RWPE2 (cell line): ENCODE results near the gene ANKLE2.

Experiments
- ATAC-seq: fragments of 200-7000 bp; cut with Tn5 transposase; 3 replicates; pipeline ENCODE4 v1.9.1; 2021; ENCODE audit warnings: low read depth
- DNase-seq: peaks from one replicate; pipeline ENCODE4 v3.0.0-alpha.2; 2020; ENCODE audit warnings: low spot score
- H3K27ac ChIP-seq: fragments of 450-650 bp; 2 replicates; pipeline ENCODE4 v1.5.1; 2017; ENCODE audit warnings: mild to moderate bottlenecking; ENCODE audit not compliant: poor library complexity, severe bottlenecking
- H3K27me3 ChIP-seq: fragments of 250-450 bp; sonication (Bioruptor Pico); 2 replicates; pipeline ENCODE4 v1.5.1; 2021; ENCODE audit warnings: mild to moderate bottlenecking, moderate library complexity; ENCODE audit not compliant: insufficient read depth, poor library complexity, severe bottlenecking
- H3K36me3 ChIP-seq: fragments of 250-450 bp; sonication (Bioruptor Pico); 2 replicates; pipeline ENCODE4 v1.5.1; 2020; ENCODE audit warnings: low read depth, mild to moderate bottlenecking, moderate library complexity
- H3K4me1 ChIP-seq: fragments of 250-450 bp; sonication (Bioruptor Pico); 2 replicates; pipeline ENCODE4 v1.5.1; 2021; ENCODE audit warnings: mild to moderate bottlenecking, moderate library complexity; ENCODE audit not compliant: insufficient read depth, poor library complexity, severe bottlenecking
- H3K4me3 ChIP-seq: fragments of 250-450 bp; sonication (Bioruptor Pico); 2 replicates; pipeline ENCODE4 v1.5.1; 2021; ENCODE audit warnings: mild to moderate bottlenecking, moderate library complexity; ENCODE audit not compliant: severe bottlenecking
- H3K9me3 ChIP-seq: fragments of 250-450 bp; sonication (Bioruptor Pico); 2 replicates; pipeline ENCODE4 v1.5.1; 2021; ENCODE audit warnings: mild to moderate bottlenecking, moderate library complexity; ENCODE audit not compliant: severe bottlenecking
- CTCF ChIP-seq: fragments of 450-650 bp; IDR thresholded peaks from one replicate; pipeline ENCODE4 v1.5.1; 2017; ENCODE audit warnings: mild to moderate bottlenecking, moderate library complexity; ENCODE audit not compliant: poor library complexity, severe bottlenecking

ANKLE2 gene

DNA sequence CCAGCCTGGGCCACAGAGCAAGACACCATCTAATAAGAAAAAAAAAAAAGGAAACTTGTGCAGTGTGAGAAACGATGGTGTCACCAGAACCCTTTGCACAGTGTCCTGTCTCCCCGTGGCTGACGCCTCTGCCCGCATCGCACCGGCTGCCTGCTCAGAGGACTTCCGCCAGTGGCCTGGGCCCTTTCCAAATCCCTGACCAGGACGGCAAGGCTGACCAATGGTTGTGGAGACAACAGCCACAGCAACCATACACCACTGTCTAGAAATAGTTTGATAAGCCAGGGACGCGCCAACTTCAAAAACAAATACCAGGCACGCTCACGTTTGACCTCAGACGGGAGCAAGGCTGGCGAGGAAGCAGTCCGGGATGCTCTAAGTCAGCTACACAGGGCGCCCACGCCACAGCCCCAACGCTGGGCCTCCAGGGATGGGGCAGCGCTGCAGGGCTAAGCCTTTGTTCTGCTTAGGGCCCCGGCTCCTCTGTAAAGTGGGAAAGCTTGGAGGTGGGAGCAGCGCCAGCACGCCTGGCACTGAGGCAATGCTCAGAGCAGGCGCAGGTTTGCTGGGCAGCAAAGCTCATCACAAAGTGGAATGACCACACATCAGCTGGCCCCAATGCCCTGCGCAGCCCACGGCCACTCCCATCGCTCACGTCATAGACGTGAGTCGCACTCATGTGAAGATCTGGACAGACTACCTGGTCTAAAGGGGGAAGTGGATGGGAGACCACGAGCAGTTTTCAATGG, 38.4 kb downstream of the ANKLE2 start:
- Histone ChIP-seq H3K36me3 (peaks cover 93% of the 10 kb centered on the region), H3K4me3 (no peak overlapping the region), H3K9me3 (no peaks in the 10 kb centered on the region), H3K27ac (no peak overlapping the region), H3K4me1 (no peaks in the 10 kb centered on the region), H3K27me3 (no peaks in the 10 kb centered on the region)
- DNase-seq (no peak), ATAC-seq (no peak)
- no peak for TF ChIP-seq CTCF

DNA sequence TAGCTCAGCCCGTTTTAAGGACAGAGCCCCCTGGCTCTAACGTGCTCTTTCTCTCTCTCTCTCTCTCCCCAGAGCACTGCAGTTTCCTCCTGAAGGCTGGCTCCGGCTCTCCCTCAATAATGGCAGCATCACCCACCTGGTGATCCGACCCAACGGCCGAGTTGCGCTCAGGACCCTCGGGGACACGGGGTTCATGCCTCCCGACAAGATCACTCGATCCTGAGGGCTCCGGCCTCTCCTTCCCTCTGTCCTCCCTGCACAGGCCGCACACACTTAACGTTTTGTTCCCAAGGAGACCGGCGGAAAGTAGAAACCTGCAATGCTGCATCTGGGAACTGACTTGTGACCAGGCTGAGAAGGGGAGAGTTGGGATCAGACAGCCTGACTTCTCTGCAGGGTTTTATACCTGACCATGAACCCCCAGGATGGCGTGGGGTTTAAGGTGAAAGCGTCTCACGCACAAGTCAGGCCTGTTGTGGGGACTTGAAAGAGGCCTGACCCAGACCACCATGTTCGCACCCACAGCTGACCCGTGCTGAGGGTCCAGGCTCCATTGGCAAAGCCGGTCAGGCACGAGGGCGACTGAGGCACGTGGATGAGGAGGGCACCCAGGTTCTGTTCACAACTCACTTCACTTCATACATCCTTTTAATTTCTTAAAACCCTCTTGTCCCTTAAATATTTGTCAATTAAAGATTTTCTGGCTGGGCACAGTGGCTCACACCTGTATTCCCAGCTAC, 40.9 kb downstream of the ANKLE2 start:
- H3K36me3 ChIP-seq: peaks cover 90% of the 10 kb centered on the region
- no peaks in the 10 kb centered on the region for H3K27me3 ChIP-seq
- no peaks in the 10 kb centered on the region for H3K4me1 ChIP-seq
- H3K4me3 ChIP-seq: no peak overlapping the region
- no peaks in the 10 kb centered on the region for H3K9me3 ChIP-seq
- ATAC-seq (no peak), DNase-seq (no peak)
- no peak overlapping the region for H3K27ac ChIP-seq
- no peak for TF ChIP-seq CTCF

GRCh38 chr12:132719954-132720324, 41.7 kb downstream of the ANKLE2 start:
- Histone ChIP-seq H3K9me3 (no peaks in the 10 kb centered on the region), H3K27ac (no peak overlapping the region), H3K27me3 (no peaks in the 10 kb centered on the region), H3K36me3 (peaks cover 90% of the 10 kb centered on the region), H3K4me3 (no peak overlapping the region), H3K4me1 (no peaks in the 10 kb centered on the region)
- ATAC-seq (no peak), DNase-seq (no peak)
- TF ChIP-seq CTCF: no peak

DNA sequence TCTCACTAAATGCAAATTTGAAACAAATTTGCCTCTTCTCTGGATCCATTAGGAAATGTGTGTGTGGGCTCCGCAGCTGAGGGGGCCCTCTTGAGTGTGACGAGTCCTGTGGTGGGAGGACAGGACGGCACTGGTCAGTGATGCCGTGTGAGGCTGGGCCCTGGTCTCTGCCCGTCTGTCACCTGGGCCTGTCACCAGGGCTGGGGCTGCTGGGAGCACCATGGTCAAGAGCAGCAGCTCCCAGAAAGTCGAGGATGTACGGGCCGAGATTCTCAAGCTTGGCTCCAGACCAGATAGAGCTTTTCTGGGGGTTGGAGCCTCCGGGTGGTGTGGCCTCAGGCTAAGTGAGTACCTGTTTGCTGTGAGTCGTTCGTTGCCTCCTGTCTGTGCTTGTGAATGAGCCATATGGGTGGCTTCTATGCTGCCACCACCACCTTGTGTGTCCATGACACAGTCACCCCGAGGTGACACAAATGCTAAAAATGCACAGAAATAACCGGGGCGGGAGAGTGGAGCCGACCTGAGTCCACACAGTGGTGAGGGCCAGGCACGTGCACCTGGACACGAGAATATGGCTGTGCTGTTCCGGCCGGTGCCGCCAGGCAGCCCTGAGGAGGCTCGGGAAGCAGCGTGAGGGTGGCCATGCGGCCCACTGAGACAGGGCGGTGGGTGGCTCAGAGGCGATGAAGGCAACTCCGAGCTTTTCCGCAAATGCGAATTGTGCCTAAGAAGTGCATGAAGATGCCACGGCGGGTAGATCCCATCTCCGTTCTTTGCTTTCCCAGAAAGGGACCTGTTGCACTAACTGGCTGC, 42.3 kb downstream of the ANKLE2 start:
- Histone ChIP-seq H3K36me3 (peaks cover 90% of the 10 kb centered on the region), H3K27ac (no peak overlapping the region), H3K4me1 (no peaks in the 10 kb centered on the region), H3K27me3 (no peaks in the 10 kb centered on the region), H3K9me3 (no peaks in the 10 kb centered on the region), H3K4me3 (no peak overlapping the region)
- DNase-seq: no peak
- peak; percentile 17; the same call in 2 of the 3 replicates for ATAC-seq
- no peak for TF ChIP-seq CTCF
